Right cardiac atrium (tissue), 5 donors: ENCODE results near the gene KRTCAP2. TPM values are rescaled to one million over a fixed set of nuclear protein-coding genes. Genes with fewer than 3 reads are reported as not detected.
"Not testable (repeated sequence)": the region's sequence is repeated elsewhere in the genome, so short reads cannot be mapped to it uniquely, and the experiment has no call there.

Source experiments
- ATAC-seq, 2 donors: fragments of 200-7000 bp; cut with Tn5 transposase; one replicate each; pipeline versions ENCODE4 v1.8.0 to v1.9.1; 2020; ENCODE audit warnings: moderate library complexity in 2 of 2, mild to moderate bottlenecking in 1 of 2
- DNase-seq, 3 donors: peaks; one replicate each; pipeline ENCODE4 v3.0.0-alpha.2; 2020
- H3K27ac ChIP-seq: one replicate; pipeline ENCODE4 v1.5.1; 2013; ENCODE audit warnings: mild to moderate bottlenecking, low read length, control low read depth, moderate library complexity
- H3K27me3 ChIP-seq: one replicate; pipeline ENCODE4 v1.6.1; 2013; ENCODE audit not compliant: control insufficient read depth, insufficient read depth
- H3K4me1 ChIP-seq: one replicate; pipeline ENCODE4 v1.6.1; 2013; ENCODE audit warnings: low read length; ENCODE audit not compliant: control insufficient read depth, insufficient read depth
- H3K4me3 ChIP-seq: one replicate; pipeline ENCODE4 v1.5.1; 2013; ENCODE audit warnings: low read length, control low read depth
- H3K9me3 ChIP-seq: one replicate; pipeline ENCODE4 v1.6.1; 2013; ENCODE audit warnings: low read length; ENCODE audit not compliant: control insufficient read depth
- WGBS: extraction: QIAGEN DNeasy Blood & Tissue Kit; methylation state at CpG from one replicate; pipeline ENCODE4 v1.1.7; 2013; 5-methylcytosine and 5-hydroxymethylcytosine counted together
- intact Hi-C, 4 donors: fragments of 100-400 bp; cut with DNase I; formaldehyde crosslinking; loops; one replicate each; pipeline versions ENCODE4 v1.11.0 to v1.14.0; 2022 to 2023
- polyA plus RNA-seq: library from polyadenylated mRNA; stranded (reverse); fragments of 200-250 nt; gene quantifications from one replicate; pipeline ENCODE4 v1.2.3, GENCODE V29; 2013
- total RNA-seq, 4 donors: library from RNA; stranded (reverse); fragmentation: NEBNext Ultra II Directional; extraction: Animal tissue kit (Norgen Biotek cat#: 25700); gene quantifications; one replicate each; pipeline ENCODE4 v1.2.1, GENCODE V29; 2021
- donor health status: healthy with polysubstance abuse.
- donor health status: DM: no; HTN: yes; CAD: no.
- donor health status: DM: no; HTN: no; CAD: no.
- donor health status: DM: no; HTN: yes; CAD: no; lungs with severe emphysema.
- donor health status: DM: yes; HTN: yes; CAD: no.

The KRTCAP2 gene
- total and polyA plus RNA-seq, 5 donors = 122 to 217 (median 137) TPM

GRCh38 chr1:155189926-155190325, 16.8 kb upstream of the KRTCAP2 start:
- not testable (repeated sequence) for H3K27me3 ChIP-seq

GRCh38 chr1:155188268-155188667, 15.2 kb upstream of the KRTCAP2 start:
- intact Hi-C loops = no loop called here
- H3K27me3 ChIP-seq = no peaks in the 10 kb centered on the region
- WGBS = 85% methylated on average over 14 of the region's 14 CpGs
- H3K4me1 ChIP-seq = no peaks in the 10 kb centered on the region
- H3K9me3 ChIP-seq = no peaks in the 10 kb centered on the region
- H3K27ac ChIP-seq = no peak overlapping the region
- H3K4me3 ChIP-seq = no peak overlapping the region
- no peak for ATAC-seq
- DNase-seq = peak; percentile 4 to 39 (median 30)

More at GRCh38 chr1:155189926-155190325, 16.8 kb upstream of the KRTCAP2 start:
- H3K27ac ChIP-seq, ATAC-seq, H3K4me3 ChIP-seq, intact Hi-C loops, H3K4me1 ChIP-seq, H3K9me3 ChIP-seq: not testable (repeated sequence)
- peak; percentile 9 to 69 (median 51) for DNase-seq
- WGBS = 96% methylated on average over 25 of the region's 45 CpGs

GRCh38 chr1:155187456-155187891, 14.4 kb upstream of the KRTCAP2 start:
- ATAC-seq (peak in 1 of 2 donors; percentile 4), DNase-seq (peak; percentile 3 to 32 (median 28))
- no peak overlapping the region for H3K27ac ChIP-seq
- no peaks in the 10 kb centered on the region for H3K4me1 ChIP-seq
- H3K27me3 ChIP-seq = no peaks in the 10 kb centered on the region
- no peaks in the 10 kb centered on the region for H3K9me3 ChIP-seq
- H3K4me3 ChIP-seq = no peak overlapping the region
- intact Hi-C loops = no loop called here
- 77% methylated on average over 16 of the region's 16 CpGs for WGBS

- Histone ChIP-seq H3K27me3 (no peaks in the 10 kb centered on the region), H3K4me3 (no peak overlapping the region), H3K9me3 (no peaks in the 10 kb centered on the region), H3K4me1 (no peaks in the 10 kb centered on the region), H3K27ac (no peak overlapping the region)
- ATAC-seq (no peak), DNase-seq (no peak)
- WGBS = 74% methylated on average over 14 of the region's 14 CpGs
- intact Hi-C loops = no loop called here
Measured at GRCh38 chr1:155186794-155187455, 13.8 kb upstream of the KRTCAP2 start.

GRCh38 chr1:155186067-155186793, 13.1 kb upstream of the KRTCAP2 start:
- no peaks in the 10 kb centered on the region for H3K27me3 ChIP-seq
- no peaks in the 10 kb centered on the region for H3K9me3 ChIP-seq
- ATAC-seq (peak in 1 of 2 donors; percentile 2), DNase-seq (peak in 2 of 3 donors; percentile 4 to 16)
- 78% methylated on average over 8 of the region's 8 CpGs for WGBS
- no peaks in the 10 kb centered on the region for H3K4me1 ChIP-seq
- no peak overlapping the region for H3K27ac ChIP-seq
- H3K4me3 ChIP-seq = no peak overlapping the region
- intact Hi-C loops = no loop called here

GRCh38 chr1:155185783-155186066, 12.6 kb upstream of the KRTCAP2 start:
- Histone ChIP-seq H3K9me3 (no peaks in the 10 kb centered on the region), H3K4me3 (no peak overlapping the region), H3K27ac (no peak overlapping the region), H3K27me3 (no peaks in the 10 kb centered on the region), H3K4me1 (no peaks in the 10 kb centered on the region)
- DNase-seq (peak in 1 of 3 donors; percentile 25), ATAC-seq (no peak)
- WGBS = 69% methylated on average over 6 of the region's 6 CpGs
- intact Hi-C loops = no loop called here

DNA sequence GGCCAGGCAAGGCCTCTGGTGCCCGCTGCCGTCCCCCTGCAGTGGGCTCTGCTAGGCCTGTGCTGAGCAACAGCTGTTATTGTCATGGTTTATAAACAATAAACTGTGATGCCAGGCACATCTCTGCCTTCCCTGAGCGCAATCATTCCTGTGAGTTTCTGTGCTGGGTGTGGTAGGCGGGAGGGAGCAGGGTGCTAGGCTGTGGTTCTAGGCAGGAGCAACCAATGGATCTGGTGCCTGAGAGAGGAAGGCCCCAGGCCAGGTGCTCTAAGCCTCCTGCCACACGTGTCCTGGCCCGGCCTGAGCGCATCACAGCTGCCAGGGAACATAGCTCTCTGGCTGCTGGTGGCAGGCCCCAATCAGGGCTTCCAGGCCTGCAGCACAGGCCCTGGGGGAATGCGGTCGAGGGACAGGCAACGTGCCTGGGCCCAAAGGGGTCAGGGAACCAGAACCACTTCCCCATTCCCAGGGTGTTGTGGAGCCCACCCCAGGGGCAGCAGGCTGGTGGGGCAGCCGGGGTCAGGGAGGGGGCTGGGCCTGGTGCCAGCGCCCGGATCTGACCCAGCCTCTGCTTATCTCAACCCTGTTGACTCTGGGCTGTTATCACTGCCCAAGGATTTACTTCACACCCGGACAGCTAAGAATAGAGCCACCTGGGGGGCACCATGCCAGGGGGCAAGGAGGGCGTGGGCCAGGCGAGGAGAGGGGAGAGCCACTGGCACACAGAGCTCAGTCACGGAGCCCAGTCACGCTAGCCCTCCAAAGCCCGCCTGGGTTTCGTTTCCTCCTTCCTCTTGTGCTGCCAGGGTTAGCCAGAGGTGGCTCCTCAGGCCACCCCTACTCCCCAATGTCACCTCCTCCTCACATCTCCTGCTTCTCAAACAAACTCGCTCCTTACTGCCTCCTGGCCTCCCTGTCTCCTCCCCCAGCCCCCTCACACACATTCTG, 12.0 kb upstream of the KRTCAP2 start:
- H3K27ac ChIP-seq = no peak overlapping the region
- no peaks in the 10 kb centered on the region for H3K4me1 ChIP-seq
- DNase-seq (peak in 2 of 3 donors; percentile 72), ATAC-seq (peak; percentile 47 to 69)
- no peak overlapping the region for H3K4me3 ChIP-seq
- WGBS = 50% methylated on average over 21 of the region's 21 CpGs
- H3K27me3 ChIP-seq = no peaks in the 10 kb centered on the region
- intact Hi-C loops = no loop called here
- H3K9me3 ChIP-seq = no peaks in the 10 kb centered on the region

DNA sequence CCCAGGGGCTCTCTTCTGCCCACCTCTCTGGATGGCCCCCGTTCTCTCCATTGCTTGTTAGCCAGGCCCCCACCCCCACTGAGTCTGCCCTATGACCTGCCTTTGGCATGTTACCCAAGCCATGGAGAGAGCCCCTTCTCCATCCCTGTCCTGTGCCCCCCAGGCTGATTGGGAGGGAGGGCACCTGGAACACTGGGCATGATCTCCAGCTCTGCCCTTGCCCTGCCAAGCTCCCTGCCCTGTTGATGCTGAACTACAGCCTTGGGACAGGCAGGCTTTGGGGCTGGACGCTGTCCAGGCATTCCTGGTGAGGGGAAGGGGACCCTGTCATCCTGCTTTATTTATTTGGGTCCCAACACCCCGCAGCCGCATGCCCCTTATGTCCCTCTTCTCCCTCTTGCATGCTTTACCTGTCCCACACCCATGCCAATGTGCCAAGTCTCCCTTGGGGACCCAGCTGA, 11.3 kb upstream of the KRTCAP2 start:
- Histone ChIP-seq H3K27me3 (no peaks in the 10 kb centered on the region), H3K4me1 (no peaks in the 10 kb centered on the region), H3K9me3 (no peaks in the 10 kb centered on the region), H3K4me3 (no peak overlapping the region), H3K27ac (no peak overlapping the region)
- intact Hi-C loops = no loop called here
- DNase-seq = peak in 1 of 3 donors; percentile 32
- ATAC-seq = peak in 1 of 2 donors; percentile 3
- 94% methylated on average over 4 of the region's 4 CpGs for WGBS

DNA sequence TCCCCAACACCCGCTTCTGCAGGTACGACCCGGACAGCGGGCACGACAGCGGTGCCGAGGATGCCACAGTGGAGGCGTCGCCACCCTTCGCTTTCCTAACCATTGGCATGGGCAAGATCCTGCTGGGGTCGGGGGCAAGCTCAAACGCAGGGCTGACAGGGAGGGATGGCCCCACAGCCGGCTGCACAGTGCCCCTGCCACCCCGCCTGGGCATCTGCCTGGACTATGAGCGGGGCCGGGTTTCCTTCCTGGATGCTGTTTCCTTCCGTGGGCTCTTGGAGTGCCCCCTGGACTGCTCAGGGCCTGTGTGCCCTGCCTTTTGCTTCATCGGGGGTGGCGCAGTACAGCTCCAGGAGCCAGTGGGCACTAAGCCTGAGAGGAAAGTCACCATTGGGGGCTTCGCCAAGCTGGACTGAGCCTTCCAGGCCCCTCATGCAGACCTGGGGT, 10.7 kb upstream of the KRTCAP2 start:
- Histone ChIP-seq H3K4me1 (no peaks in the 10 kb centered on the region), H3K4me3 (no peak overlapping the region), H3K27ac (no peak overlapping the region), H3K9me3 (no peaks in the 10 kb centered on the region), H3K27me3 (no peaks in the 10 kb centered on the region)
- intact Hi-C loops = no loop called here
- ATAC-seq = no peak
- DNase-seq = peak in 1 of 3 donors; percentile 31
- WGBS = 90% methylated on average over 20 of the region's 20 CpGs

GRCh38 chr1:155182052-155182550, 9.0 kb upstream of the KRTCAP2 start:
- Histone ChIP-seq H3K9me3 (no peaks in the 10 kb centered on the region), H3K27me3 (no peaks in the 10 kb centered on the region), H3K27ac (no peak overlapping the region), H3K4me1 (no peaks in the 10 kb centered on the region), H3K4me3 (no peak overlapping the region)
- DNase-seq (no peak), ATAC-seq (no peak)
- intact Hi-C loops = no loop called here
- 85% methylated on average over 7 of the region's 7 CpGs for WGBS
